ENCODE data around the gene SLC7A6. TPM values are rescaled to one million over a fixed set of nuclear protein-coding genes. Genes with fewer than 3 reads are reported as not detected.

SLC7A6 gene
- total RNA-seq, 1 donor from 2014 or later = 47.3 TPM

DNA sequence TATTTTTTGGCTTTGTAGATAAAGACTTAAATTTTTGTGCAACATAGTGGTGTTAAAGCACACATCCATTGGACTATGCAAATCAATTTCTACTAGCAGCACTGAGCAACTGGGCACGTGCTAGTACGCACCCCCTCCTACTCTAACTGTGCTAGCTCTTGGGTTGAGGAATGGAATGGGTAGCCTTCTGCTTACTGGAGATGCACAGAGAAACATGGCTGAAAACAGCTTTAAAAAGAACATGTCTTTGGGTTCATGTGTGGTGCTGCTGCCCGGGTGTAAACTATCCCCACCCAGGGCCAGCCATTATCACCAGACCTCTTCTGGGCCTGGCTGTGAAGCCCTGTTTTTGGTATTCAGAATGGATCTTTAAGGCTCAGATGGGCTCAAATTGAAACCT lies 35.7 kb upstream of the SLC7A6 start:
- peaks cover 8% of the 10 kb centered on the region for H3K36me3 Mint-ChIP-seq
- H3K4me3 Mint-ChIP-seq = no peak overlapping the region
- TF ChIP-seq, protein P1, sequence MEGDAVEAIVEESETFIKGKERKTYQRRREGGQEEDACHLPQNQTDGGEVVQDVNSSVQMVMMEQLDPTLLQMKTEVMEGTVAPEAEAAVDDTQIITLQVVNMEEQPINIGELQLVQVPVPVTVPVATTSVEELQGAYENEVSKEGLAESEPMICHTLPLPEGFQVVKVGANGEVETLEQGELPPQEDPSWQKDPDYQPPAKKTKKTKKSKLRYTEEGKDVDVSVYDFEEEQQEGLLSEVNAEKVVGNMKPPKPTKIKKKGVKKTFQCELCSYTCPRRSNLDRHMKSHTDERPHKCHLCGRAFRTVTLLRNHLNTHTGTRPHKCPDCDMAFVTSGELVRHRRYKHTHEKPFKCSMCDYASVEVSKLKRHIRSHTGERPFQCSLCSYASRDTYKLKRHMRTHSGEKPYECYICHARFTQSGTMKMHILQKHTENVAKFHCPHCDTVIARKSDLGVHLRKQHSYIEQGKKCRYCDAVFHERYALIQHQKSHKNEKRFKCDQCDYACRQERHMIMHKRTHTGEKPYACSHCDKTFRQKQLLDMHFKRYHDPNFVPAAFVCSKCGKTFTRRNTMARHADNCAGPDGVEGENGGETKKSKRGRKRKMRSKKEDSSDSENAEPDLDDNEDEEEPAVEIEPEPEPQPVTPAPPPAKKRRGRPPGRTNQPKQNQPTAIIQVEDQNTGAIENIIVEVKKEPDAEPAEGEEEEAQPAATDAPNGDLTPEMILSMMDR (conservative IDR thresholded peaks at IDR 0.05) = no peak
- H3K27ac Mint-ChIP-seq = no peak overlapping the region
- H3K27me3 Mint-ChIP-seq = peaks cover 5% of the 10 kb centered on the region
- no peak for DNase-seq (ENCODE audit: extremely low spot score, unreplicated experiment)
- no peaks in the 10 kb centered on the region for H3K9me3 Mint-ChIP-seq
- peaks cover 10% of the 10 kb centered on the region for H3K4me1 Mint-ChIP-seq (ENCODE audit: unreplicated experiment)

DNA sequence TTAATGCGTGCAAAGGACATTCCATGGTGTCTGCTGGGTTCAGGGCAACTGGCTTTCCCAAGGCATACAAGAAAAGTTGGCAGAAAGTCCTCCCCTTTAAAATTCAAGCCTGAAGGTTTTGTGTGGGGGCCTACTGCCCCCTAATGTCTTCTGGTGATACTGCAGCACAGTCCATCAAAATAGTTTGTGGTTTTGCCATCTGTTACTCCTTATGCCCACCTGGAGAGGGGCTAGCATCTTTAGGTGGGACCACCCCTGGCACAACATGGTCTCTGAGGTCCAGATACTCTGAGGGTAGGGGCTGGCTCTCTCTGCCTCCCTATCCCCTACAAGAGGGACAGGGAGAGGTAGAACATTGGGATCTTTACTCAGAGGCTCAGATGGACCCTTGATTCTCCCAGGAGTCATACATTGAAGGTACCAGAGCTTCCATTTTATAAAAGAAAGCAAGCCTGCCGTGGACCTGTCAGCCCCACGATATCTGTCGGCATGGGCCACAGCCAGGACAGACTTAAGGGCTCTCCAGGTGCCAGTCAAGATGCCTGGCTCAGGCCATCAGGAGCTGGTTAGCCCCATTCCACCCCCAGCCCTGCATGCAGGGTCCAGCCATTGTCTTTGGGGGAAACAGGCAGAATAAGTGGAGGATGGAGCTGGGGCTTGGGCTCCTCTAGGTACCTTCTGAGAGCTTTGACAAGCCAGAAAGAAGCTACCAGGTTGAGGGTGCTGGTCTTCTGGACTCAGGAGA lies 34.7 kb upstream of the SLC7A6 start:
- Mint-ChIP-seq H3K27ac (peak overlapping the region; percentile 53), H3K9me3 (no peaks in the 10 kb centered on the region), H3K27me3 (peaks cover 15% of the 10 kb centered on the region), H3K4me3 (no peak overlapping the region), H3K36me3 (peaks cover 9% of the 10 kb centered on the region), H3K4me1 (ENCODE audit: unreplicated experiment) (peaks cover 11% of the 10 kb centered on the region)
- TF ChIP-seq, protein P1 (conservative IDR thresholded peaks at IDR 0.05) = peak; percentile 88
- peak; percentile 62 for DNase-seq (ENCODE audit: extremely low spot score, unreplicated experiment)

DNA sequence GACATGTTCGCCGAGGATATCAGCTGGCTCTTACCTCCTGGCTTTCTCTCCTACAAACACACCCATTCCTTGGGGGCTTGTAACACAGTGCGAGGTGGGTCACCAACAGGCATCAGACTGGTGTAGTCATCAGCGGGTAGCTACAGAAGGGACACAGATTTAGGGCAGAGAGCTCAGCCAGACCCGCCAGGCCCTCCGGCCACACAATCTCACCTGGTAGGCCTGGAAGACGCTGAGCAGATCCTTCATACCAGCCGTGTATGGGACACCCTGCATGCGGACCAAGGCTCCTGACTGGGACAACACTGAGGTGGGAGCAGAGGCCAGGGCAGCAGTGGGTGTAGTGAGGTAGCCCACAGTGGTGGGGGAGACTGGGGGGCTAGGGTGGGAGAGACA lies 34.2 kb upstream of the SLC7A6 start:
- H3K27ac Mint-ChIP-seq = no peak overlapping the region
- H3K36me3 Mint-ChIP-seq = peaks cover 11% of the 10 kb centered on the region
- no peak overlapping the region for H3K4me3 Mint-ChIP-seq
- no peaks in the 10 kb centered on the region for H3K9me3 Mint-ChIP-seq
- DNase-seq (ENCODE audit: extremely low spot score, unreplicated experiment) = no peak
- TF ChIP-seq, protein P1 (conservative IDR thresholded peaks at IDR 0.05) = no peak
- H3K27me3 Mint-ChIP-seq = peaks cover 20% of the 10 kb centered on the region
- H3K4me1 Mint-ChIP-seq (ENCODE audit: unreplicated experiment) = peaks cover 14% of the 10 kb centered on the region

DNA sequence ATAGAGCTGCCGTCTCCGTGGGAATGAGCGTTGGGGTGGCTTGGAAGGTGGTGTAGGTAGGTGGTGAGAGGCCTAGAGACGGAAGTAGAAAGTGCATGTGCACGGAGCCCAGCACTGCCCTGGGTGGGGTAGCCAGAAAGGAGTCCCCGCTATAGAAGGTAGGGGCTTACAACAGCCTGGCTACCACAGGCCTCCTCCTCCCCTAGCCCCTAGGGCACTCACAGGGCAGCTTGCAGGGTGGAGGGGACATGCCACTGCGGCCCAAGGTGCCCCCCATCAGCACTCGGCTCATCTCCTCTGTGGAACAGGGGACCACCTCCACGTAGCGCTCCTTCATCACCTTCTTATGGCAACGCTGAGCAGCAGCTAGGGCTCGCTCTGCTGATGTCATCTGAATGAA lies 33.4 kb upstream of the SLC7A6 start:
- DNase-seq (ENCODE audit: extremely low spot score, unreplicated experiment) = no peak
- no peak overlapping the region for H3K4me3 Mint-ChIP-seq
- H3K36me3 Mint-ChIP-seq = peaks cover 11% of the 10 kb centered on the region
- no peaks in the 10 kb centered on the region for H3K9me3 Mint-ChIP-seq
- peaks cover 14% of the 10 kb centered on the region for H3K4me1 Mint-ChIP-seq (ENCODE audit: unreplicated experiment)
- peak overlapping the region; percentile 83 for H3K27ac Mint-ChIP-seq
- TF ChIP-seq, protein P1 (conservative IDR thresholded peaks at IDR 0.05) = no peak
- peaks cover 25% of the 10 kb centered on the region for H3K27me3 Mint-ChIP-seq

DNA sequence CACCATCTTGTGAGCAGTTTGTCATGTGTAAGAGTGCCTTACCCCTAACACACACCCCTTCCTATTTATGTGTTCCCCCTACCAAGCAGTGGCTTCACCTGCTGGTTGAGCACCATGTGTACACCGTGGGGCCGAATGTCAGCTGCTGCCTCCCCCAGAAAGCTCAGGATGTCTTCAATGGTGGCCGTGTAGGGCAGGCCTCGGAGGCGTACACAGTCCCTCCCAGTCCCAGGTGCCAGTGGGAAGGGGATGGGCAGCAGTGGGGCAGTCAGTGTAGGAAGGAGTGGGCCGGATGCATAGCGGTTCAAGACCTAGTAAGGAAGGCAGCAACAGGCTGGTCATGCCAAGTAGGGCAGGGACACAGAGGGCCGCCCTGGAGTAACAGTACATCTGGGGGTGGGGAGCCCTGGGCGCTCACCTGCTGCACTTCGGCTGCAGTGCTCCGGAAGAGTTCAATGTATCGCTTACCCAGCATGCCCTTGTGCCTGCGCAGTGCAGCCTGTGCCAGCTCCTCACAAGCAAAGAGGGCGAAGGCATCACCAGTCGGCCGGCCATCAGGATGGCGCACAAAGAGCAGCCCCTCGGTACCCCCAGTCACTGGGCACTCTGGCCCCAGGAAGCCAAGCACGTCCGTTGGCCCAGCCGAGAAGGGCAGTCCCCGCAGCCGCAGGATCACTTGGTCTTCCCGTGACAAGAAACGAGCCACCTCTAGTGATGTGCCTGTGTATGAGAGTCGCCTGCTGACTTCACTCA lies 32.8 kb upstream of the SLC7A6 start:
- no peak for DNase-seq (ENCODE audit: extremely low spot score, unreplicated experiment)
- TF ChIP-seq, protein P1 (conservative IDR thresholded peaks at IDR 0.05) = no peak

More for the DNA sequence above, 32.8 kb upstream of the SLC7A6 start:
- no peaks in the 10 kb centered on the region for H3K9me3 Mint-ChIP-seq
- peaks cover 29% of the 10 kb centered on the region for H3K27me3 Mint-ChIP-seq
- H3K4me3 Mint-ChIP-seq = no peak overlapping the region
- H3K4me1 Mint-ChIP-seq (ENCODE audit: unreplicated experiment) = peaks cover 14% of the 10 kb centered on the region
- peaks cover 11% of the 10 kb centered on the region for H3K36me3 Mint-ChIP-seq
- no peak overlapping the region for H3K27ac Mint-ChIP-seq

Measured in type B pancreatic cell (in vitro differentiated cells).